Measurements from ENCODE around the gene KCNH4.
A peak's percentile ranks its signal among the peaks of the same experiment; 100 is the strongest.
"Not testable (repeated sequence)": the region's sequence is repeated elsewhere in the genome, so short reads cannot be mapped to it uniquely, and the experiment has no call there.

KCNH4 gene

GRCh38 chr17:42193969-42194899 is 13.3 kb upstream of the KCNH4 start, which contains the start of gene GHDC:
Gene GHDC, minus strand, starts transcription at chr17:42194494. Its CDS starts 913 bp downstream, at chr17:42193581.
- peak; percentile 96 for DNase-seq

GRCh38 chr17:42193216-42193968 is 12.4 kb upstream of the KCNH4 start:
- no peak for DNase-seq

DNA sequence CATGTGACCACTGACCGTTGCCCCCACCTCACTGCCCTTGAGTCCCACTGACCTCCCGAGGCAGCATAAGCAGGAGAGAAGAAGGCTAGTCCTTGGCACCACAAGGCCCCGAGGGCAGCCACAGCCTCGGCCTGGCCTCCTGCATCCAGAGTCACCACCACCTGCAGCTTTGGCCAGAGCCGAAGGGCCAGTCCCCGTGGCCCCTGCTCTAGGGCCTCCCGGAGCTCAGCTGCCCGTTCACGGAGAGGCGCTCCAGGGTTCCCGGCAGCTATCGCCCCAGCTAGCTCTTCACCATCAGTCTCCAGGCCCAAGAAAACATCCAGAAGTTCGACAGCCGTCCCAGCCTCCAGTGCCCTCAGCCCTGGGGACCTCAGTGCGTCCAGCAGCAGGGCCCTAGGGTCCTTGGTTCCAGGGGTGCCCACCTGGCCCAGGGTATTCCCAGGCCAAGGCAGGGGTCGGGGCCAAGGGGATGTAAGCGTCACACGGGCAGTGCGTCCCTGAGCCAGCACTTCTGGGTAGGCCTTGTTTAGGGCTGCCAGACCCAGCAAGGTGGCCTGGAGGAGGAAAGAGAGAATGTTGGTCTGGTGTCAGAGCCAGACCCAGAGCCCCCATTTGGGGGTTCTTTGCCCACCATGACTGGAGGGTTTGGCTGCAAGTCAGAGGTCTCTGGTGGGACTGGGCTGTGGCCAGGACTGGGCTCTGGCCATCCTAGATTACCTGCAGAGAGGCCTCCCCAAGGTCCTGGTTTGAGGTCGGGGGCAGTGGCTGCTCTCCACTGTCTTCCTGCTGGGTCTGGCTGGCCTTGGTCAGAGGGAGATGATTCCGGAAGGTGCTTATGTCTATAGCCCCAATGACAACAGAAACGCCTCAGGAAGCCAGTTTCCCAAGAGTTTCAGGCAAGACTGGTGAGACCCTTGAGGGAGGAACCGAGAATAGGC is 11.5 kb upstream of the KCNH4 start:
- DNase-seq, result no peak

GRCh38 chr17:42191275-42191608 is 10.3 kb upstream of the KCNH4 start:
- no peak for DNase-seq

DNA sequence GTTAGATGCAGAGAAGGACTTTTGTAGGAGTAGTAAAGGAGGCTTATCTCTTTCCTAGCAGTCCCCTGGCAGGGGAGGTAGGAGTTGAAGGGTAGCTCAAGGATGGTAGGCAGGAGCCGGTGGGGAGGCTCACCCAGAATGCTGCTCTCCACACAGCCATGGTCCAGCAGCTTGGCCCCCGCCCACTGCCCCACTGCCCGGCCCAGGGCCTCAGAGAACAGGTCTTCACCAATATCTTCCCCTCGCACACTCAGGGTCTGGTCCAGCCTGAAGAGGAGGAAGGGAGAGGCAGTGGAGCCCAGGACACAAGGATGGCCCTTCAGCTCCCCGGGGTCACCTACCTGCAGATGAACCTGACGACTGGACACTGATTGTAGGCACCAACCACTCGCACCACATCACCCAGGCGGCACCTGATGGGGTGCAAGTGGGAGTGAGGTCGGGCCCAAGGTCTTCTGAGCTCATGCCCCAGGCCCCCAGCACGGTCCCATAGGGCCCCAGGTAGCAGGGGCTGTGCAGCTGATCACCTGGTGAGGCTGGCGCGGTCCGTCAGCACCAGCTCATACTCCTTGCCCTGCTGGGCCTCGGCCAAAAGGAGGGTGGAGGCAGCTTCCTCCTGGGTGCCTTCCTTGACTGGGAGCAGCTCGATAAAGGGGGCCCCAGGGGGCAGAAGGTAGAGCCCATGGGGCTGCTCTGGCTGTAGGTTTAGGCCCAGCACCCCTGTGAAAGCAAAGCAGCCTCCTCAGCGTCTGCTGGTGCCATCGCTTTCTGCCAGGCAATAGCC is 9.7 kb upstream of the KCNH4 start:
- DNase-seq, result no peak

DNA sequence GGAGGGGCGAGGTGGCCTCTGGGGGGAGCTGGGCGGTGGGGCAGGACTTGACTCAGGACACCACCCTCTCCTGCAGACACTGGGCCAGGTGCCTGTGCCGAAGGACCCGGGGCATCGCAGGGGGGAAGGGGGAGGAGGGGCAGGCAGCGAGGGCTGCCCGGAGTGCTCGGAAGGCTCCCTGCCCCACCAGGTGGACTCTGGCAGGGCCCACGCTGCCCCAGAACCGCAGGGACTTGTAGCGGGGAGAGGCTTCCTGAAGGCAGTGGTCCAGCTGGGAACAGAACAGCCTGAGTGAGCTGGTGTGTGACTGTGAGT is 8.7 kb upstream of the KCNH4 start:
- DNase-seq, result no peak

DNA sequence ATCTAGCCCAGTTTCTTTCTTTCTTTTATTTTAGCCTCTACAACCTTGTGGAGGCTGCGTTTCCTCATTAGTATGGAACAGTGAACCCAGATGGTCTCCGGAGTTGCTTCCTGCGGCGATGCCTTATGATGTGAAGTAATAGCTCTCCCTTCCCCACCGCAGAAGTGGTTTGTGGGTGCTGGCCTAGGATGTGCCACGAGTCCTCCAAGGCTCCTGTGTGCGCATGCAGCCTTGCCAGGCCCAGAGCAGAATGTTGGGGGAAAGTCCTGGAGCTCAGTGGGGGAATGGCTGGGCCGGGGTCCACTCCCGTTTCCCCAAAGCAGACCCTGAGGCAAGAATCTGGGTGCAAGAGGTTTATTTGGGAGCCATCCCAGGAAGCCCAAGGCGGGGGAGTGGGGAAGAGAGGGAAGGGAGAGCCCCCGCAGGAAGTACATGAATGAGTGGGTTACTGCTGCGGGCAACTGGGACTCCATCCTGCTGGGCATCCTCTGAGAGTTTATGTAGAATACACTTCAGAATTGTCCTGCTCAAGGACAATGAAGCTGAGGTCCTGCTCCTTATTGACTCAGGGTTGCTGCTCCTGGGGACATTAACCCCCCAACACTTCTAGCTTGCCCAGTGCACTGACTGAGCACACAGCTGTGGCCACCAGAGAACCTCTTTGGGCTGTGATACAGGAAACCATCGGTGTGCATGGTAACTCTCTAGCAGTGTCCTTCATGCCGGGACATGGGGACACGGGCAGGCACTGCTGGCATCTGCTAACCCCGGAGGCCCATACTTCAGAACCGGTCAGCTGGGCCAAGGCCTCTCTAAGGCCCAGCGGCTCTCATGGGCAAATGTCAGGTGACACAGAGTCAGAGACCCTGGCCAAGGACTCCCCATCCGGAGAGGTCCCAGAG is 8.1 kb upstream of the KCNH4 start:
- peak; percentile 71 for DNase-seq

- DNase-seq, result no peak
Measured at GRCh38 chr17:42187833-42188232, 6.9 kb upstream of the KCNH4 start.

GRCh38 chr17:42186191-42186590 is 5.2 kb upstream of the KCNH4 start:
- DNase-seq, result not testable (repeated sequence)

GRCh38 chr17:42185621-42185930 is 4.6 kb upstream of the KCNH4 start:
- no peak for DNase-seq

DNA sequence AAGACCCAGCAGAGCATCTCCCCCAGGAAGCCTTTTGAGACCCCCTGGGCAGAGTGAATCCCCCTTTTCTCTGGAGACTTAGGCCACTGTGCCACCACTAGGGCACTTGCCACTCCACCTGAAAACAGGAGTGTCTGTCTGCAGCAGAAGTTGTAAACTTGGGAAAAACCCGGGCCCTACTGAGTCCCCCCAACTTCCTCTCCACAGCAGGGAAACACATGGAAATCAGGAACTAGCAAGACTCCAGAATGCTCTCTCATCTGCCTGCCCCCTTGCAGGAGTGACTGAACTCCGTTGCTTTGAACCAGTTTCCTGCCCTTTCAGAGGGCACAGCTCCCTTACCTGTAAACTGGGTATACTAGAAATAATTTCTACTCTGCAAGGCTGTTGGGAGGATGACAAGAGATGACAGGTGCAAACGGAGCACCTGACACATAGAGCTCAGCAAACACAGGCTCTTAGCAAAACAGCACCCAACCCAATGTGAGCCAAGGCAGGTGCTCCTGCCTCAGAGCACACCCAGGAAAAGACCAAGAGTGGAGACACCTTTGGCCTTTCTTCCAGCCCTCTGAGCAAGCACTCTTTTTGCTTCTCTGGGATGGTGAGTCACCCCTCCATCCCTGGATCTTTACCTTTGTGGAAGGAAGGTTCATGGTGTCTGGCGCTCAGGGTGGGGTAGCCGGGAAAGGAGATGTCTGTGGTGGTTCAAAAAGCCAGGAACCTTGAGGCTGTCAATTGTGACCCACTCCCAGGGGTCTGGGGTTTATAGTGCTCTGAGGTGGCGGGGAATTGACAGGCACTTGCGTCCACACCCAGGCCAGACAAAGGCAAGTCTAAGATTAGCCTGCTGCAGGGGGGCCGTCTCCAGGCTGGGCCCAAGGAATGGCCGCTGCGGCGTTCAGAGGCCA is 4.0 kb upstream of the KCNH4 start, which contains the start of gene HCRT:
Gene HCRT (minus strand): TSS at position 740 of the 908 bp plus-strand sequence. CDS start 87 bp downstream, at position 653.
- DNase-seq, result no peak

DNA sequence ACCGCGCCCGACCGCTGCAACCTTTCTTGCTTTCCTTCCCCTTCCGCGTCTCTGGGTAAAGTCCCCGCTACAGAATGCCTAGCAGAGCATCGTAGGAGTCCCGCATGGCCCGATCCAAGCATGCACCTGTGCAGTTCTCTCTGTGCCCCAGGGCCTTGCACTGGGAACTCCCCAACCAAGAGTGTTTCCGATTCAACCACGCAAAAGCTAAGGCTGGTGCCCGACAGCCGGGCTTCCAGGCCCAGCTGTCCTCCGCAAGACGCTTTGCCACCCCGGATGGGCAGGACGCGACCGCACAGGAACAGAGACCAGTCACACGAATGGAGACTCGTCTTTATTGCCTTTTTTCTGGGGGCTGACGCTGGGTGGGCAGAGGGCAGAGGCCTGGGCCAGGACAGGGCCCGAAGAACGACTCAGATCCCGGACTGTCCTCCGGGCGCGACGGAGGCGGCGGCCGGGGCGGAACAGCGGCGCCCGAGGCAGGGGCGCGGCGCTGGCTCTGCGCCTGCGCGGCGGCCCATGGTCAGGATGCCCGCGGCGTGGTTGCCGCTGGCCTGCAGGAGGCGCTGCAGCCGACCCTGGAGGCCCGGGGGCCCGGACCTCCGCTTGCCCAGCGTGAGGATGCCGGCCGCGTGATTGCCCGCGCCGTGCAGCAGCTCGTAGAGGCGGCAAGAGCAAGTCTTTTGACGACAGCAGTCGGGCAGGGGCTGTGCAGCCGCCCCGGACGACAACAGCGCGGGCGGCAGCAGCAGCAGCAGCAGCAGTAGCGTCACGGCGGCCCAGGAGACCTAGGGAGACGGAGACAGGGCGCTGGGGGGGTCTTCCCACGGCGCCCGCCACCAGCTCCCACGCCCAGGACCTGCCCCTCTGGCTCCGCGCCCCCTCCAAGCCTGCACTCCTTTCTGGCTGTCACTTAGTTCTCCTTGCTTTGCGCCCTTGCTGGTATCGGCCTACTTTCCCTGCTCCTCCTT is 3.1 kb upstream of the KCNH4 start:
- peak; percentile 92 for DNase-seq

DNA sequence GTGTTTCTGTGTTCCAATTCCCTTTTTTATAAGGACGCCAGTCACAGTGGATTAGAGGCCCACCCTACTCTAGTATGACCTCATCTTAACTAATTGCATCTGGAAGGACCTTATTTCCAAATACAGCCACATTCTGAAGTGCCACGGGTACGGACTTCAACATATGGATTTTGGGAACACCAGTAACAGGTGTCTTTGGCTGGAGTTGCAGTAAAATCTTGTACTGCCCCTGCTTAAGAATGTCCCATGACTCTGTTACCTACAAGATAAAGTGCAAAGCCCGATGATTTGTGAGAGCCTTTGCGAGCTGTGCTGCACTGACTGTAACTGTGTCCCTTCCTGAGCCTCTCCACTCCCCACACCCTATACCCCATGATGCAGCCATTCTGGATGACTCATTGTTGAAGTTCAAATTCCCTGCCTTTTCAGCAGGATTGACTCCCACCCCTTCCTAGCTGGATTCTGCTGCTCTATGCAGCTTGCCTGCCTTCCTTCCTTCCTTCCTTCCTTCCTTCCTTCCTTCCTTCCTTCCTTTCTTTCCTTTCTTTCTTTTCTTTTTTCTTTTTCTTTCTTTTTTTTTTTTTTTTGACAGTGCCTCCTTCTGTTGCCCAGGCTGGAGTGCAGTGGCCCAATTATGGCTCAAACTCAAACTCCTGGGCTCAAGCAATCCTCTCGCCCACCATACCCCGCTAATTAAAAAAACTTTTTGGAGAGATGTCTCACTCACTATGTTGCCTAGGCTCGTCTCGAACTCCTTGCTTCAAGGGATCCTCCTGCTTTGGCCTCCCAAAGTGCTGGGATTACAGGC is 2.2 kb upstream of the KCNH4 start:
- DNase-seq, result peak; percentile 33

GRCh38 chr17:42181851-42182207 is 887 bp upstream of the KCNH4 start:
- no peak for DNase-seq

- no peak for DNase-seq
Measured at GRCh38 chr17:42180411-42180921, 476 bp downstream of the KCNH4 start.

DNA sequence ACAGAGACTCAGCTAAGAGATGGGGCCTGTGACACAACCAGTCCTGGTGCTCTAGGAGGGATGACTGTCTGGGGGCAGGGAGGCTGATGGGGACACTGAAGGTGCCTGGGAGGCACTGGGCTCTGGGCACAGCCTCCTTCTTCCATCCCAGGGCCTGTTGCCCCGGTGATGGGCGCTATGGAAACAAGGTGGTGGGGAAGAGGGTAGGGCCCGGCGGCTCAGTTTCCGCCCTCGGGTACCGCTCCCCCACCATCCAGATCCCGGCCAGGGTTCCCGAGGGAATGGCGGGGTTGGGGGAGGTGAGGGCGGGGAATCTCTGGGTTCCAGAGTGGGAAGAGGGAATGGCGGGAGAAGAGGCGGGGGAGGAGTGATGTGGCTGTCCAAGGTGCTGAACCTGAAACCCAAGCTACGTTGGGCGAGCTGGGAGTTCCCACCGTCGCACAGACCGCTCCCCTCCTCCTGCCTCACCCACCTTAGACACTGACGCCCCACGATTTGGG is 981 bp downstream of the KCNH4 start:
- peak; percentile 68 for DNase-seq

DNA sequence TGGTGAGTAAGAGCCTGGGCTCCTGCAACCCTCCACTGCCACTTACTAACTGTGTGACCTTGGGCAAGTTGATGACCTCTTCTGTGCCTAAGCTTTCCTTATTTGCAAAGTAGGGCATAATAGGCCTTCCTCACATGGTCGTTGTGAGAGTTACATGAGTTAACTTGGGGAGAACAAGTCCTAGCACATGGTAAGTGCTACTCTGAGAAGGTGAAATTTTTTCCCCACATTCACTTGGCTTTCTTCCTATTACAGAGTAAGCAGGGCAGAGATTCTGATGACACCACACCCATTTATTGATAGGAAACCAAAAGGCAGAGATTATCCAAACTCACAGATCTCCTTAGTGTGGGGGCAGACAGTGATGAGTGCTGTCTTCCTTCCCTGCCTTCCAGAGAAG is 1.6 kb downstream of the KCNH4 start:
- DNase-seq, result no peak

DNA sequence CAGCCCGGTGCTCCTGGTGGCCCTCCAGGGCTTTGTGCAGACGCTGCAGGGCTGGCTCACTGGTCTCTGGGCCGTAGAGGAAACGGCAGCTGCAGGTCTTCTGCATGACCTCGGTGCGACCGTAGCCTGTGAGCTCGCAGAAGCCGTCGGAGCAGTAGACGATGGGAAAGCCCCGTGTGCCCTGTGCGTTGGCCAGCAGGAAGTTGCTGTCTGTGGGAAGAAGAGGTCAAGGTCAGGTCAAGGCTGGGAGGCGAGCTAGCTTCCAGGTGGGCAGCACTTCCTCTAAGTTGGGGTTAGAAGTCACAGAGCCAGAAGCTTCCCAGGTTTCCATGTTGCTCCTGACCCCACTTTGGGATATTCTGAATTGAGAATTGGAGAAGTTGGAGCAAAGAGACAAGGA is 2.1 kb downstream of the KCNH4 start:
- DNase-seq, result no peak
